ENCODE measurements around the gene TMEM81. TPM values are rescaled to one million over a fixed set of nuclear protein-coding genes. Genes with fewer than 3 reads are reported as not detected.

The TMEM81 gene
- total RNA-seq, 1 experiment from 2014 or later = 5.4 TPM

- no peak overlapping the region for H2AFZ ChIP-seq
- H4K20me1 ChIP-seq (ENCODE audit: insufficient read depth) = no peaks in the 10 kb centered on the region
- no TSS peak for BruUV-seq (replicated peaks)
- H3K4me3 ChIP-seq = no peak overlapping the region
- no peaks in the 10 kb centered on the region for H3K79me2 ChIP-seq (ENCODE audit: low read depth)
- no peaks in the 10 kb centered on the region for H3K9me2 ChIP-seq (ENCODE audit: insufficient read depth)
- H3K27me3 ChIP-seq (ENCODE audit: insufficient read depth, low read depth) = peaks cover 22% of the 10 kb centered on the region
- TF ChIP-seq CTCF (conservative IDR thresholded peaks at IDR 0.05) = no peak
- no peak for TF ChIP-seq EZH2 (IDR thresholded peaks at IDR 0.05; ENCODE audit: low read depth)
- no peak overlapping the region for H3K4me2 ChIP-seq
- H3K9me3 ChIP-seq (ENCODE audit: insufficient read depth, low read depth) = no peaks in the 10 kb centered on the region
- no peak for DNase-seq
- no peaks in the 10 kb centered on the region for H3K36me3 ChIP-seq (ENCODE audit: low read depth)
- POLR2A ChIA-PET (ENCODE audit: unreplicated experiment) = interaction anchor here (0.5 kb wide), 1 partner anchor 465 kb away, joined by 11 read pairs; no protein-coding TSS in a partner anchor
- H3K4me1 ChIP-seq (replicated peaks; ENCODE audit: insufficient read depth) = no peaks in the 10 kb centered on the region
- CTCF ChIA-PET = no interaction called here
- intact Hi-C loops (cut with micrococcal nuclease; ENCODE audit: unreplicated experiment) = no loop called here
- H3K27ac ChIP-seq = no peak overlapping the region
- no peaks in the 10 kb centered on the region for H3F3A ChIP-seq (ENCODE audit: insufficient read depth, low read depth)
Measured at GRCh38 chr1:205071028-205071409, 13.2 kb downstream of the TMEM81 start.

- no peaks in the 10 kb centered on the region for H3K79me2 ChIP-seq (ENCODE audit: low read depth)
- H3K4me2 ChIP-seq = no peak overlapping the region
- no peak overlapping the region for H2AFZ ChIP-seq
- H3K36me3 ChIP-seq (ENCODE audit: low read depth) = no peaks in the 10 kb centered on the region
- no TSS peak for BruUV-seq (replicated peaks)
- no peak overlapping the region for H3K4me3 ChIP-seq
- H3F3A ChIP-seq (ENCODE audit: insufficient read depth, low read depth) = no peaks in the 10 kb centered on the region
- no peak for DNase-seq
- ChIA-PET POLR2A (ENCODE audit: unreplicated experiment) (no interaction called here), CTCF (no interaction called here)
- H3K9me3 ChIP-seq (ENCODE audit: insufficient read depth, low read depth) = no peaks in the 10 kb centered on the region
- intact Hi-C loops (cut with micrococcal nuclease; ENCODE audit: unreplicated experiment) = no loop called here
- no peaks in the 10 kb centered on the region for H3K9me2 ChIP-seq (ENCODE audit: insufficient read depth)
- H3K27ac ChIP-seq = no peak overlapping the region
- peaks cover 37% of the 10 kb centered on the region for H3K27me3 ChIP-seq (ENCODE audit: insufficient read depth, low read depth)
- TF ChIP-seq CTCF (conservative IDR thresholded peaks at IDR 0.05) = no peak
- no peak for TF ChIP-seq EZH2 (IDR thresholded peaks at IDR 0.05; ENCODE audit: low read depth)
- no peaks in the 10 kb centered on the region for H4K20me1 ChIP-seq (ENCODE audit: insufficient read depth)
- H3K4me1 ChIP-seq (replicated peaks; ENCODE audit: insufficient read depth) = no peaks in the 10 kb centered on the region
Measured at GRCh38 chr1:205069371-205070125, 14.7 kb downstream of the TMEM81 start.

- POLR2A ChIA-PET (ENCODE audit: unreplicated experiment) = no interaction called here
Measured at GRCh38 chr1:205068457-205069040, 15.7 kb downstream of the TMEM81 start.

More at GRCh38 chr1:205068457-205069040, 15.7 kb downstream of the TMEM81 start:
- no peak overlapping the region for H3K27ac ChIP-seq
- no peak overlapping the region for H2AFZ ChIP-seq
- no peaks in the 10 kb centered on the region for H3K9me2 ChIP-seq (ENCODE audit: insufficient read depth)
- no peak for TF ChIP-seq EZH2 (IDR thresholded peaks at IDR 0.05; ENCODE audit: low read depth)
- no peak for TF ChIP-seq CTCF (conservative IDR thresholded peaks at IDR 0.05)
- CTCF ChIA-PET = interaction anchor here (0.7 kb wide), 1 partner anchor 17 kb away, joined by 4 read pairs; no protein-coding TSS in a partner anchor
- H3K36me3 ChIP-seq (ENCODE audit: low read depth) = no peaks in the 10 kb centered on the region
- no TSS peak for BruUV-seq (replicated peaks)
- peaks cover 45% of the 10 kb centered on the region for H3K27me3 ChIP-seq (ENCODE audit: insufficient read depth, low read depth)
- no peak overlapping the region for H3K4me2 ChIP-seq
- H3K4me1 ChIP-seq (replicated peaks; ENCODE audit: insufficient read depth) = no peaks in the 10 kb centered on the region
- no peaks in the 10 kb centered on the region for H3K9me3 ChIP-seq (ENCODE audit: insufficient read depth, low read depth)
- no peaks in the 10 kb centered on the region for H3F3A ChIP-seq (ENCODE audit: insufficient read depth, low read depth)
- intact Hi-C loops (cut with micrococcal nuclease; ENCODE audit: unreplicated experiment) = no loop called here
- H3K4me3 ChIP-seq = no peak overlapping the region
- H3K79me2 ChIP-seq (ENCODE audit: low read depth) = no peaks in the 10 kb centered on the region
- no peak for DNase-seq
- no peaks in the 10 kb centered on the region for H4K20me1 ChIP-seq (ENCODE audit: insufficient read depth)

Measured in PC-9 (cell line).